ENCODE measurements around the gene PDK2.

PDK2 gene

DNA sequence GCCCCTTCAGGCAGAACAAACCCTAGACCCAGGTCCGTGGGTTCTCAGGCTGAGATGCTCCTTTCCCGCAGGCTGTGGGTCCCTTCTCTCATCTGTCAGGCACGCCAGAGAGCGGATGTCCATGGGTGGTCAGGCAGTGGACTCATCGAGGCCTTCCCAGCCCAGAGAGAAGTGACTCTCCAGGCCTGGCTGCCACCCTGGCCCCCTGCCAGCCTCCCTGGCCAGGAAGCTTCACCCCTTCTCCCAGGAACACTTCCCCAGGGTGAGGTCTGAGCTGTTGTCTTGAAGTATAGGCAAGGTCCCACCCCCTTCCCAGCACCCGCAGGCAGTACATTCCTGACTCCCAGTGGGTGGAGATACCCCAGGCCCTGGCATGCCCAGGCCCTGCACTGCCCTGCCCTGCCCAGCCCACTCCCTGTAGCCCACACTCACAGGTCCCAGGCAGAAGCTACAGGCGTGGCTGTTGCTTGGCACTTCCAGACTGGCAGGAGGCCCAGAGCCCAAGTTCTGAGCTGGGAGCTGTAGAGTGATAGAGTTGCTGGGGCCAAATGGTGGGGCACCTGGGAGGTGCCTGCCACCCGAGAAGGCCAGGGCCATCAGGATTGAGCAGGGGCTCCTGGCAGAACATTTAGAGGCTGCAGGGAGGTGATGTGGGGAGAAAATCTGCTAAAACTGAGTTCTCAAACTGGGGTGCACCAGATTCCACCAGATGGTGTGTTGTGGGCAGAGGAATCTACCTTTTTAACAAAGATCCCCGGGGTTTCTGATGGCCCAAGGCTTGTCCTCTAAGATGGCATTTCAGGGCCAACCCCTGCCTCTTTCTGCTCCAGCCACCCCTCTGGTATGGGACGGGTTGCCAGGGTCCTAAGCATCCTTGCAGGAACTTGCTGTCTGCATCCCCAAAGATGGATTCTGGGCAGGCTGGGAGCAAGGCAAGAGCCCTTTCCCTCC lies 32.6 kb upstream of the PDK2 start:
- TF ChIP-seq, protein P1, sequence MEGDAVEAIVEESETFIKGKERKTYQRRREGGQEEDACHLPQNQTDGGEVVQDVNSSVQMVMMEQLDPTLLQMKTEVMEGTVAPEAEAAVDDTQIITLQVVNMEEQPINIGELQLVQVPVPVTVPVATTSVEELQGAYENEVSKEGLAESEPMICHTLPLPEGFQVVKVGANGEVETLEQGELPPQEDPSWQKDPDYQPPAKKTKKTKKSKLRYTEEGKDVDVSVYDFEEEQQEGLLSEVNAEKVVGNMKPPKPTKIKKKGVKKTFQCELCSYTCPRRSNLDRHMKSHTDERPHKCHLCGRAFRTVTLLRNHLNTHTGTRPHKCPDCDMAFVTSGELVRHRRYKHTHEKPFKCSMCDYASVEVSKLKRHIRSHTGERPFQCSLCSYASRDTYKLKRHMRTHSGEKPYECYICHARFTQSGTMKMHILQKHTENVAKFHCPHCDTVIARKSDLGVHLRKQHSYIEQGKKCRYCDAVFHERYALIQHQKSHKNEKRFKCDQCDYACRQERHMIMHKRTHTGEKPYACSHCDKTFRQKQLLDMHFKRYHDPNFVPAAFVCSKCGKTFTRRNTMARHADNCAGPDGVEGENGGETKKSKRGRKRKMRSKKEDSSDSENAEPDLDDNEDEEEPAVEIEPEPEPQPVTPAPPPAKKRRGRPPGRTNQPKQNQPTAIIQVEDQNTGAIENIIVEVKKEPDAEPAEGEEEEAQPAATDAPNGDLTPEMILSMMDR (IDR thresholded peaks at IDR 0.05; ENCODE audit: control insufficient read depth, insufficient read depth, low read depth, low read length, missing control alignments) = no peak
- peak; percentile 61 for DNase-seq (ENCODE audit: low read depth)
- no peak overlapping the region for H3K4me3 ChIP-seq (ENCODE audit: control insufficient read depth, low read depth, low read length)

DNA sequence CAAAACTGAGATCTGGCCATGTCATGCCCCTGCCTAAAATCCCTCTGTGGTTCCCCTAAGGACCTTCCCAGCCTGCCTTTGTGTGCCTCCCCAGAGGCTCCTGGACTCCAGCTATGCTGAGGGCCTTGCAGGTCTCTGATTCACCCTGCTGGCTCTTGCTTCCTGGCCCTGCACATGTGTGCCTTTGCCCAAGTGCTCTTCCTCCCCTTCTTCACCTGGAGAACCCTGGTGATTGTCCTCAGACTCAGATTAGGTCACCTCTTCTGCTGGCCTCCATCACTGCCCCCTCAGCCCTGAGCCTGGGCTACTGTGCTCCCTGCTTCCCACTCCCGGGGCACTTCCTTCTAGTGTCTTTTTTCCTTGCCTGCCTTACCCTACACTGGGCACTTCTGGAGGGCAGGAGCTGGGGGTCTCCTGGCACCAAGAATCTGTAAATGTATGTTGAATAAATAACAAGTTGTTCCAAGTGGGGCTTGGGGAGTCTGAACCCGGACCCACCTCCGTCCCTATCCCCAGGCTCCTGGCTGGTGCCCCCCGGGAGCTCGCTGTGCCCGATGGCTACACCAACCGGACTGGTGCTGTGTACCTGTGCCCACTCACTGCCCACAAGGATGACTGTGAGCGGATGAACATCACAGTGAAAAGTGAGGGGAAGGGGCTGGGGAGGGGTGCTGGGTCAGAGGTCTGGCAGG lies 31.4 kb upstream of the PDK2 start:
- no peak for DNase-seq (ENCODE audit: low read depth)
- TF ChIP-seq, protein P1 (IDR thresholded peaks at IDR 0.05; ENCODE audit: control insufficient read depth, insufficient read depth, low read depth, low read length, missing control alignments) = no peak
- H3K4me3 ChIP-seq (ENCODE audit: control insufficient read depth, low read depth, low read length) = no peak overlapping the region

DNA sequence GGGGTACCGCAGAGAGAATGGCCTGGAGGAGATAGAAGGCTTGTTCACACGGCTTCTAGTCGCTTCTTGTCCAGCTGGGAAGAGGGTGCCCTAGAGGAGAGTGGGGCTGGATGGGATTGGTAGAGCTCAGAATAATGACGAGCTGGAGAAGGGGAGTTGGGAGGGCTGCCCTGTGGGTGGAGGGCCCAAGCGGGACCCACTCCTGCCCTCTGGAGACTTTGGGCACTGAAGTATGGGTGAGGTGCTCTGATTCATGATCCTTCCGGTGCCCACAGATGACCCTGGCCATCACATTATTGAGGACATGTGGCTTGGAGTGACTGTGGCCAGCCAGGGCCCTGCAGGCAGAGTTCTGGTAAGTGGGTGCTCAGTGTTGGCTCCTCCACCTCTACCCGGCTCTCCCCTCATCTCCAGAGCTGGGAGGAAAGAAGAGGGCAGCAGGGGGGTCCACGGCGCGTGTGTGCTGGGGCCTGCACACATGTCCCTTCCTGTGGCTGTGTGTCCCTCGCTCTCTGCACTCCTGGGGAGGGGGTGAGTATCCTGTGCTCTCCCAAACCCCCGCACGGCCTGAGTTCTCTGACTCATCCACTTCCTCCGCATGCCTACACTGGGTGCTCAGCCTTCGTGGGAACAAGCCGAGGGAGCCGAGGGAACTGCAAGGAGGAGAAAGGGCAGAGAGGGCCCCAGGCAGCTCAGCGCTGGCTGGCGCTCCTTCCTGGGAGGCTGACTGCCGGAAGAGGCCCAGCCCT lies 30.7 kb upstream of the PDK2 start:
- TF ChIP-seq, protein P1 (IDR thresholded peaks at IDR 0.05; ENCODE audit: control insufficient read depth, insufficient read depth, low read depth, low read length, missing control alignments) = no peak
- H3K4me3 ChIP-seq (ENCODE audit: control insufficient read depth, low read depth, low read length) = no peak overlapping the region
- peak; percentile 85 for DNase-seq (ENCODE audit: low read depth)

GRCh38 chr17:50065056-50065455 lies 30.1 kb upstream of the PDK2 start:
- DNase-seq (ENCODE audit: low read depth) = no peak
- TF ChIP-seq, protein P1 (IDR thresholded peaks at IDR 0.05; ENCODE audit: control insufficient read depth, insufficient read depth, low read depth, low read length, missing control alignments) = no peak
- H3K4me3 ChIP-seq (ENCODE audit: control insufficient read depth, low read depth, low read length) = no peak overlapping the region

GRCh38 chr17:50066995-50067394 lies 28.2 kb upstream of the PDK2 start:
- TF ChIP-seq, protein P1 (IDR thresholded peaks at IDR 0.05; ENCODE audit: control insufficient read depth, insufficient read depth, low read depth, low read length, missing control alignments) = no peak
- no peak overlapping the region for H3K4me3 ChIP-seq (ENCODE audit: control insufficient read depth, low read depth, low read length)
- DNase-seq (ENCODE audit: low read depth) = no peak

DNA sequence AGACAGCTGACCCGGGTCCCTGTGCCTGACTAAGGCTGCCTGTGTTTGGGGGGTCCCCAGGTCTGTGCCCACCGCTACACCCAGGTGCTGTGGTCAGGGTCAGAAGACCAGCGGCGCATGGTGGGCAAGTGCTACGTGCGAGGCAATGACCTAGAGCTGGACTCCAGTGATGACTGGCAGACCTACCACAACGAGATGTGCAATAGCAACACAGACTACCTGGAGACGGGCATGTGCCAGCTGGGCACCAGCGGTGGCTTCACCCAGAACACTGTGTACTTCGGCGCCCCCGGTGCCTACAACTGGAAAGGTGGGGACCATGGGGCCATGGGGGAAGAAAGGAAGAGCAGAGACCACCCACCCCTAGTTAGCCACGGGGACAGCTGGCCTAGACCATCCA lies 27.2 kb upstream of the PDK2 start:
- TF ChIP-seq, protein P1 (IDR thresholded peaks at IDR 0.05; ENCODE audit: control insufficient read depth, insufficient read depth, low read depth, low read length, missing control alignments) = no peak
- no peak for DNase-seq (ENCODE audit: low read depth)

More for the DNA sequence above, 27.2 kb upstream of the PDK2 start:
- H3K4me3 ChIP-seq (ENCODE audit: control insufficient read depth, low read depth, low read length) = no peak overlapping the region

Data from AG09309 (cell line).